B cell (primary cell): Measurements from ENCODE around the gene CMTR1. TPM values are rescaled to one million over a fixed set of nuclear protein-coding genes. Genes with fewer than 3 reads are reported as not detected.

Experiments
- ATAC-seq: fragments of 200-7000 bp; cut with Tn5 transposase; one replicate; pipeline ENCODE4 v1.10.0; 2021; ENCODE audit warnings: low read depth, mild to moderate bottlenecking, moderate number of reproducible peaks, moderate library complexity
- CTCF ChIA-PET: fragments of 350-600 bp; sonication (Branson Sonifier 250); formaldehyde crosslinking; loops from one replicate; lab custom pipeline; 2021; ENCODE audit warnings: antibody characterized with exemption, inconsistent platforms; lab: Charles Lee
- POLR2A ChIA-PET: fragments of 350-600 bp; sonication (Branson Sonifier 250); formaldehyde crosslinking; loops from one replicate; lab custom pipeline; 2021; ENCODE audit warnings: antibody characterized with exemption; lab: Charles Lee
- DNase-seq: peaks from one replicate; pipeline ENCODE4 v3.0.0; 2013
- H2AFZ ChIP-seq: 2 replicates; pipeline ENCODE4 v1.6.1; 2012; ENCODE audit warnings: mild to moderate bottlenecking, low read depth, low read length; ENCODE audit not compliant: insufficient read depth, poor library complexity, severe bottlenecking
- H3K27ac ChIP-seq, 2 donors: 1 replicate in 1 of 2; 2 replicates in 1 of 2; pipeline ENCODE4 v1.5.1; 2012 to 2013; ENCODE audit warnings: low read length in 2 of 2, mild to moderate bottlenecking in 2 of 2, moderate library complexity in 1 of 2
- H3K27me3 ChIP-seq, 4 experiments: fragments of 200-600 bp in 1 of 4; sonication (generic) in 1 of 4; replicated peaks in 1 of 4; 1 replicate in 2 of 4; 2 replicates in 2 of 4; pipeline versions ENCODE4 v1.6.1 to v1.7.0; 2013 to 2016; ENCODE audit warnings: low read length in 3 of 4, mild to moderate bottlenecking in 2 of 4, mixed read lengths in 1 of 4, moderate library complexity in 1 of 4; ENCODE audit not compliant: insufficient read depth in 4 of 4, control insufficient read depth in 3 of 4; ENCODE audit errors: control extremely low read depth in 1 of 4
- H3K36me3 ChIP-seq, 2 experiments: replicated peaks in 1 of 2; 1 replicate in 1 of 2; 2 replicates in 1 of 2; pipeline versions ENCODE4 v1.6.1 to v1.7.1; 2013; ENCODE audit warnings: low read length in 1 of 2; ENCODE audit not compliant: insufficient read depth in 2 of 2, control insufficient read depth in 1 of 2; ENCODE audit errors: control extremely low read depth in 1 of 2, extremely low read depth in 1 of 2
- H3K4me1 ChIP-seq, 2 donors: fragments of 200-600 bp in 1 of 2; sonication (generic) in 1 of 2; 1 replicate in 1 of 2; 2 replicates in 1 of 2; pipeline versions ENCODE4 v1.5.1 to v1.6.1; 2013 to 2017; ENCODE audit warnings: low read length in 2 of 2; ENCODE audit not compliant: control insufficient read depth in 2 of 2, insufficient read depth in 2 of 2
- H3K4me2 ChIP-seq: replicated peaks from 2 replicates; pipeline ENCODE3; 2012; ENCODE audit warnings: mild to moderate bottlenecking, low read depth, low read length; ENCODE audit not compliant: poor library complexity, severe bottlenecking
- H3K4me3 ChIP-seq, 5 experiments: fragments of 200-600 bp in 1 of 5; sonication (generic) in 1 of 5; 1 replicate in 3 of 5; 2 replicates in 2 of 5; pipeline versions ENCODE4 v1.5.1 to v1.7.0; 2011 to 2016; ENCODE audit warnings: low read length in 4 of 5, mild to moderate bottlenecking in 4 of 5, low read depth in 2 of 5, control low read depth in 1 of 5, moderate library complexity in 1 of 5; ENCODE audit not compliant: insufficient read depth in 1 of 5; ENCODE audit errors: control extremely low read depth in 1 of 5, extremely low read depth in 1 of 5
- H3K79me2 ChIP-seq: fragments of 200-600 bp; sonication (generic); one replicate; pipeline ENCODE4 v1.6.0; 2016; ENCODE audit warnings: low read length; ENCODE audit not compliant: control insufficient read depth, insufficient read depth
- H3K9ac ChIP-seq: fragments of 200-600 bp; sonication (generic); 2 replicates; pipeline ENCODE4 v1.6.1; 2017; ENCODE audit warnings: mild to moderate bottlenecking, low read length, moderate library complexity
- H3K9me3 ChIP-seq, 3 donors: one replicate each; pipeline versions ENCODE4 v1.6.1 to v1.7.1; 2013; ENCODE audit warnings: low read length in 2 of 3; ENCODE audit not compliant: control insufficient read depth in 2 of 3, insufficient read depth in 1 of 3; ENCODE audit errors: control extremely low read depth in 1 of 3
- H4K20me1 ChIP-seq: 2 replicates; pipeline ENCODE4 v1.6.0; 2012; ENCODE audit warnings: mild to moderate bottlenecking, low read length; ENCODE audit not compliant: insufficient read depth, control insufficient read depth, poor library complexity, severe bottlenecking
- H3K27ac Mint-ChIP-seq: one replicate; pipeline ENCODE4 v1.8.0; 2021; ENCODE audit warnings: mixed read lengths
- H3K27me3 Mint-ChIP-seq: one replicate; pipeline ENCODE4 v1.8.0; 2021; ENCODE audit warnings: mixed read lengths
- H3K4me1 Mint-ChIP-seq: one replicate; pipeline ENCODE4 v1.8.0; 2021; ENCODE audit warnings: mixed read lengths
- H3K4me3 Mint-ChIP-seq: one replicate; pipeline ENCODE4 v1.8.0; 2021; ENCODE audit warnings: mixed read lengths
- H3K9me3 Mint-ChIP-seq: one replicate; pipeline ENCODE4 v1.8.0; 2022; ENCODE audit warnings: mixed read lengths; ENCODE audit not compliant: insufficient read depth
- CTCF ChIP-seq: fragments of 200-600 bp; IDR thresholded peaks from one replicate; pipeline ENCODE4 v1.8.0; 2022; ENCODE audit warnings: antibody characterized with exemption, mild to moderate bottlenecking
- EZH2 ChIP-seq: IDR thresholded peaks from 2 replicates; pipeline ENCODE4 v1.6.1; 2012; ENCODE audit warnings: borderline replicate concordance, low read depth, mild to moderate bottlenecking, moderate library complexity, low read length; ENCODE audit not compliant: insufficient read depth, poor library complexity, severe bottlenecking
- WGBS: methylation state at CpG from one replicate; pipeline ENCODE4 v1.1.5; 2013; ENCODE audit warnings: missing lambda C conversion rate; ENCODE audit not compliant: insufficient coverage; 5-methylcytosine and 5-hydroxymethylcytosine counted together
- intact Hi-C: fragments of 100-400 bp; cut with micrococcal nuclease; formaldehyde crosslinking; loops from one replicate; pipeline ENCODE4 v1.10.0; 2022
- polyA plus RNA-seq: library from polyadenylated mRNA; depleted of rRNA; stranded (reverse); fragments of >200 nt; gene quantifications from 2 replicates; pipeline ENCODE4 v1.2.3, GENCODE V29; 2012
- total RNA-seq, 2 donors: library from RNA; stranded (reverse); fragments of 120-200 nt in 1 of 2; gene quantifications; 1 replicate in 1 of 2; 2 replicates in 1 of 2; pipeline versions ENCODE4 v1.2.3 to v1.2.4, GENCODE V29; 2013 to 2022

The CMTR1 gene
- total and polyA plus RNA-seq, 2 donors (not counting 1 experiment from before 2014, with no cell fraction given) = 46.0 to 82.9 TPM

DNA sequence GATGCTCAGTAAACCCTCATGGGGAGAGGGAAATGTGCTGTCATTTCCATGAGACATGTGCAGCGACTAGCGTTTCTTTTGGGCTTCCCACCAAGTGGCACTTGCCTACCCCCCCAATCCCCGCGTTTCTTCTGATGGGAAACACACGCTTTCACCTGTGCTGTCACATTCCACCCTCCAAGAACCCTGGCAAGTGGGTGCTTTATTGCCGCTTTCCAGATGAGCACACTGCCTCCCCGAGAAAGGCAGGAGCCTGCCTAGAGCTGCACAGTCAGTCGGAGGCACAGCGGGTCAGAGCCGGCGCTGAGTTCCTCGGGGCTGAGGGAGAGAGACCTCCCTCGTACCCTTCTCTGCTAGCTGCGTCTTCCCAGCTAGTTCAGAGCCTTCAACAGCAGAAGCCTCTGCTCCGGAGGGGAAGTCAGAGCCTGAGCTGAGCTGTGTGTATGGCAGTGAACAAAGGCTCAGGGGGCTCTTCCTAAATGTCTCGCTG lies 78.9 kb downstream of the CMTR1 start:
- Histone ChIP-seq H3K9me3 (no peaks in the 10 kb centered on the region), H4K20me1 (no peaks in the 10 kb centered on the region), H3K36me3 (no peaks in the 10 kb centered on the region), H3K4me3 (no peak overlapping the region), H3K4me2 (no peak overlapping the region), H3K27ac (no peak overlapping the region), H2AFZ (no peak overlapping the region), H3K27me3 (peaks cover 0 to 7% (median 0%) of the 10 kb centered on the region in 4 experiments), H3K79me2 (no peaks in the 10 kb centered on the region), H3K4me1 (peaks cover 19 to 29% of the 10 kb centered on the region in 2 donors), H3K9ac (no peak overlapping the region)
- no peak overlapping the region for H3K27ac Mint-ChIP-seq
- WGBS = 95% methylated on average over 14 of the region's 16 CpGs
- ATAC-seq (no peak), DNase-seq (no peak)
- ChIA-PET POLR2A (no interaction called here), CTCF (no interaction called here)
- peaks cover 4% of the 10 kb centered on the region for H3K27me3 Mint-ChIP-seq
- TF ChIP-seq EZH2 = no peak
- no peak for TF ChIP-seq CTCF
- peaks cover 19% of the 10 kb centered on the region for H3K4me1 Mint-ChIP-seq
- H3K9me3 Mint-ChIP-seq = no peaks in the 10 kb centered on the region
- intact Hi-C loops = no loop called here
- no peak overlapping the region for H3K4me3 Mint-ChIP-seq

- 87% methylated on average over 9 of the region's 12 CpGs for WGBS
- CTCF ChIA-PET = no interaction called here
- H3K4me1 Mint-ChIP-seq = peaks cover 25% of the 10 kb centered on the region
Measured at GRCh38 chr6:37512400-37513011, 79.5 kb downstream of the CMTR1 start.

More at GRCh38 chr6:37512400-37513011, 79.5 kb downstream of the CMTR1 start:
- ATAC-seq (no peak), DNase-seq (no peak)
- Histone ChIP-seq H3K27me3 (peaks cover 0 to 7% (median 0%) of the 10 kb centered on the region in 4 experiments), H3K27ac (no peak overlapping the region), H3K9me3 (no peaks in the 10 kb centered on the region), H3K79me2 (no peaks in the 10 kb centered on the region), H3K36me3 (no peaks in the 10 kb centered on the region), H3K4me2 (no peak overlapping the region), H4K20me1 (no peaks in the 10 kb centered on the region), H3K4me3 (no peak overlapping the region), H3K9ac (no peak overlapping the region), H3K4me1 (peaks cover 23 to 34% of the 10 kb centered on the region in 2 donors), H2AFZ (no peak overlapping the region)
- Mint-ChIP-seq H3K27ac (no peak overlapping the region), H3K4me3 (no peak overlapping the region), H3K9me3 (no peaks in the 10 kb centered on the region), H3K27me3 (peaks cover 4% of the 10 kb centered on the region)
- no peak for TF ChIP-seq CTCF
- no peak for TF ChIP-seq EZH2
- POLR2A ChIA-PET = no interaction called here
- intact Hi-C loops = no loop called here
